AG09319 (cell line): ENCODE data around the gene OR14C36.

ENCODE experiments used
- DNase-seq: peaks from one replicate; pipeline ENCODE4 v3.0.0-alpha.2; 2010; ENCODE audit warnings: low read depth; ENCODE audit errors: extremely low read depth
- TF ChIP-seq, protein P1 (sequence below): IDR thresholded peaks from 2 replicates; pipeline ENCODE4 v1.5.1; 2011; ENCODE audit warnings: low read depth, mild to moderate bottlenecking, inconsistent platforms, low read length, moderate library complexity

OR14C36 gene

DNA sequence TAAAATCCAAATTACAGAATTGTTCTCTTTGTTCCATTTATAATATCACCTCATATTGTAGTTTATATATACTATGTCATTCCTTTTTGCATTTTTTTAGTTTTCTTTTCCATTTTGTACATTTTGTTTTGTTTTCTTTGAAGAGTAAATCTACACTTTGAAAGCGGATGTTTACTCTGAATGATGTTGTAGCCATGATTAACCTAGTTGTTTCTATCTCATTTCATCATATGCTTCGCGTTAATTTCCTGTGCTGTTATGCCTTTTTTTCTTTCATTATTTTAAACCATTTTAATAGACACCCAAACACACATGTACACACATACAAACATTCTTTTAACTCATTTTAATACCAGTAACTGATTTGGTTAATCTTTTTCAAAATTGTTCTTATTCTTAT, 32.3 kb downstream of the OR14C36 start:
- TF ChIP-seq, protein P1, sequence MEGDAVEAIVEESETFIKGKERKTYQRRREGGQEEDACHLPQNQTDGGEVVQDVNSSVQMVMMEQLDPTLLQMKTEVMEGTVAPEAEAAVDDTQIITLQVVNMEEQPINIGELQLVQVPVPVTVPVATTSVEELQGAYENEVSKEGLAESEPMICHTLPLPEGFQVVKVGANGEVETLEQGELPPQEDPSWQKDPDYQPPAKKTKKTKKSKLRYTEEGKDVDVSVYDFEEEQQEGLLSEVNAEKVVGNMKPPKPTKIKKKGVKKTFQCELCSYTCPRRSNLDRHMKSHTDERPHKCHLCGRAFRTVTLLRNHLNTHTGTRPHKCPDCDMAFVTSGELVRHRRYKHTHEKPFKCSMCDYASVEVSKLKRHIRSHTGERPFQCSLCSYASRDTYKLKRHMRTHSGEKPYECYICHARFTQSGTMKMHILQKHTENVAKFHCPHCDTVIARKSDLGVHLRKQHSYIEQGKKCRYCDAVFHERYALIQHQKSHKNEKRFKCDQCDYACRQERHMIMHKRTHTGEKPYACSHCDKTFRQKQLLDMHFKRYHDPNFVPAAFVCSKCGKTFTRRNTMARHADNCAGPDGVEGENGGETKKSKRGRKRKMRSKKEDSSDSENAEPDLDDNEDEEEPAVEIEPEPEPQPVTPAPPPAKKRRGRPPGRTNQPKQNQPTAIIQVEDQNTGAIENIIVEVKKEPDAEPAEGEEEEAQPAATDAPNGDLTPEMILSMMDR, result no peak
- DNase-seq, result no peak

DNA sequence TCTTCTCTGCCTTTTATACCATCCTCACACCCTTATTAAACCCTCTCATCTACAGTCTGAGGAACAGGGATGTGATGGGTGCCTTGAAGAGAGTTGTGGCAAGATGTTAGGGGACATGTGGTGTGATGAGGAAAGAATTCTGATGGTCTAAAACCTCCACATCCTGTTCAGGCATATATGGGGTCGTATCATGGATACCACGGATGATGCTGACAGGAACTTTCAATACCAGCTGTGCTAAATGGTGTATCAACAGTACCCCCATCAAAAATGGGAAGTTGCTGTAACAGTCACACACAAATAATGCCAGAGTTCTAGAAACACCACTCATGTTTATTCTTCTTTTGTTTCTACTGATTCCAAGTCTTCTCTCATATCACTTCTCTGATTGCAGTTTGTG, 39.9 kb downstream of the OR14C36 start:
- TF ChIP-seq, protein P1, result no peak

GRCh38 chr1:248393050-248393449, 44.5 kb downstream of the OR14C36 start:
- no peak for DNase-seq
- TF ChIP-seq, protein P1, result no peak

More for the DNA sequence above, 39.9 kb downstream of the OR14C36 start:
- DNase-seq, result no peak
